ENCODE measurements around the gene POLR3F. TPM values are rescaled to one million over a fixed set of nuclear protein-coding genes. Genes with fewer than 3 reads are reported as not detected.
"Not testable (repeated sequence)": the region's sequence is repeated elsewhere in the genome, so short reads cannot be mapped to it uniquely, and the experiment has no call there.

POLR3F gene
- total and polyA plus RNA-seq, 8 donors, result 8.0 to 21.7 (median 18.0) TPM

GRCh38 chr20:18514127-18514526, 46.9 kb downstream of the POLR3F start:
- Histone ChIP-seq H3K9me3 (no peaks in the 10 kb centered on the region), H3K36me3 (peaks cover 0 to 76% of the 10 kb centered on the region in 2 donors), H3K4me3 (no peak overlapping the region), H3K4me1 (peaks cover under 1 to 58% of the 10 kb centered on the region in 2 donors), H3K27ac (no peak overlapping the region), H3K27me3 (no peaks in the 10 kb centered on the region)
- DNase-seq (no peak), ATAC-seq (no peak)
- no peak for TF ChIP-seq CTCF (IDR thresholded peaks at IDR 0.05)
- intact Hi-C loops (cut with DNase I), result no loop called here

DNA sequence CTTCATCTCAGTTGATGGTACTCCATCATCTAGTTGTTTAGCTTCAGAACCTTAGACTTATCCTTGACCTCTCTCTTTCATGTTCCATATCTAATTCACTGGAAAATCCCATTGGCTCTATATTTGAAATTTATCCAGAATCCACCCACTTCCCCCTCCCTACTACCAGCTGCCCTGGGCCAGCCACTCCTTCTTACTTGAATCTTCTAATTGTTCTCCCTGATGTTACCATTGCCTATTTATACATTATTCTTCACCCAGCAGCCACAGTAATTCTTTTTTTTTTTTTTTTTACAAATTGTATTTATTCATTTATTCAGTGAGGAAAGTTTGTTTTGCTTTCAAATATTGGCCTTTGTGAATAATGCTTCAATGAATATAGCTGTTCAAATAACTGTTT, 48.8 kb downstream of the POLR3F start:
- H3K4me1 ChIP-seq, result peaks cover 0 to 40% of the 10 kb centered on the region in 2 donors
- intact Hi-C loops (cut with DNase I), result no loop called here
- no peaks in the 10 kb centered on the region for H3K9me3 ChIP-seq
- no peak for DNase-seq
- ATAC-seq, result no peak
- no peaks in the 10 kb centered on the region for H3K27me3 ChIP-seq
- no peak overlapping the region for H3K27ac ChIP-seq
- peaks cover 0 to 80% of the 10 kb centered on the region in 2 donors for H3K36me3 ChIP-seq
- TF ChIP-seq CTCF (IDR thresholded peaks at IDR 0.05), result no peak
- no peak overlapping the region for H3K4me3 ChIP-seq

GRCh38 chr20:18522066-18522465, 54.9 kb downstream of the POLR3F start:
- H3K4me1 ChIP-seq; H3K27ac ChIP-seq; H3K27me3 ChIP-seq; DNase-seq; H3K4me3 ChIP-seq; H3K9me3 ChIP-seq; intact Hi-C loops (cut with DNase I); ATAC-seq: not testable (repeated sequence)
- H3K36me3 ChIP-seq, result peaks cover 0 to 83% of the 10 kb centered on the region in 2 donors

- DNase-seq, result no peak
- Histone ChIP-seq H3K4me1 (no peaks in the 10 kb centered on the region), H3K27ac (no peak overlapping the region), H3K27me3 (no peaks in the 10 kb centered on the region), H3K36me3 (peaks cover 0 to 87% of the 10 kb centered on the region in 2 donors), H3K9me3 (no peaks in the 10 kb centered on the region), H3K4me3 (no peak overlapping the region)
- TF ChIP-seq CTCF (IDR thresholded peaks at IDR 0.05), result no peak
- ATAC-seq, result no peak
- intact Hi-C loops (cut with DNase I), result no loop called here
These were observed 55.9 kb downstream of the POLR3F start for GRCh38 chr20:18523066-18523465.

GRCh38 chr20:18524646-18525045, 57.5 kb downstream of the POLR3F start:
- no peak for TF ChIP-seq CTCF (IDR thresholded peaks at IDR 0.05)
- intact Hi-C loops (cut with DNase I), result no loop called here
- no peaks in the 10 kb centered on the region for H3K4me1 ChIP-seq

DNA sequence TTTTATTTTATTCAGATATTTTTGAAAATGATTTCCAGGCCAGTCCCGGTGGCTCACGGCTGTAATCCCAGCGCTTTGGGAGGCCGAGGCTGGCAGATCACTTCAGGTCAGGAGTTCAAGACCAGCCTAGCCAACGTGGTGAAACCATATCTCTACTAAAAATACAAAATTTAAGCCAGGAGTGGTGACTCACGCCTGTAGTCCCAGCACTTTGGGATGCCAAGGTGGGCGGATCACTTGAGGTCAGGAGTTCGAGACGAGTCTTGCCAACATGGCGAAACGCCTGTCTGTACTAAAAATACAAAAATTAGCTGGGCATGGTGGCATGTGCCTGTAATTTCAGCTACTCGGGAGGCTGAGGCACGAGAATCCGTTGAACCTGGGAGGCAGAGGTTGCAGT, 59.6 kb downstream of the POLR3F start:
- H3K9me3 ChIP-seq; ATAC-seq; DNase-seq; H3K27ac ChIP-seq; H3K27me3 ChIP-seq; H3K4me3 ChIP-seq; H3K4me1 ChIP-seq; intact Hi-C loops (cut with DNase I): not testable (repeated sequence)
- H3K36me3 ChIP-seq, result peaks cover 4 to 96% of the 10 kb centered on the region in 2 donors

More at GRCh38 chr20:18524646-18525045, 57.5 kb downstream of the POLR3F start:
- DNase-seq (no peak), ATAC-seq (no peak)
- no peak overlapping the region for H3K4me3 ChIP-seq
- no peaks in the 10 kb centered on the region for H3K27me3 ChIP-seq
- H3K9me3 ChIP-seq, result no peaks in the 10 kb centered on the region
- peaks cover 0 to 93% of the 10 kb centered on the region in 2 donors for H3K36me3 ChIP-seq
- no peak overlapping the region for H3K27ac ChIP-seq
